Measurements from ENCODE around the gene ESR1.

GRCh38 chr6:151948002-151948743 is 140.7 kb downstream of the ESR1 start:
- TF ChIP-seq CTCF (IDR thresholded peaks at IDR 0.05), result no peak
- no peak for TF ChIP-seq EZH2 (IDR thresholded peaks at IDR 0.05)
